Hepatocyte (in vitro differentiated cells): ENCODE measurements around the gene EEF1AKMT1. TPM values are rescaled to one million over a fixed set of nuclear protein-coding genes. Genes with fewer than 3 reads are reported as not detected.

Experiments
- DNase-seq: peaks from one replicate; pipeline ENCODE4 v3.0.0-alpha.2; 2016; ENCODE audit warnings: low spot score
- H2AFZ ChIP-seq: fragments of 200-600 bp; sonication (generic); 2 replicates; pipeline ENCODE4 v1.6.0; 2016; ENCODE audit warnings: antibody characterized with exemption, mild to moderate bottlenecking
- H3K27ac ChIP-seq: fragments of 200-600 bp; sonication (generic); 2 replicates; pipeline ENCODE4 v1.5.1; 2016; ENCODE audit warnings: mild to moderate bottlenecking
- H3K27me3 ChIP-seq: fragments of 200-600 bp; sonication (generic); 2 replicates; pipeline ENCODE4 v1.6.1; 2016
- H3K36me3 ChIP-seq: fragments of 200-600 bp; sonication (generic); replicated peaks from 2 replicates; pipeline ENCODE4 v1.5.1; 2016; ENCODE audit warnings: low read depth; ENCODE audit not compliant: insufficient read depth
- H3K4me1 ChIP-seq: fragments of 200-600 bp; sonication (generic); 2 replicates; pipeline ENCODE4 v1.5.1; 2016; ENCODE audit warnings: mild to moderate bottlenecking, moderate library complexity; ENCODE audit not compliant: insufficient read depth
- H3K4me2 ChIP-seq: fragments of 200-600 bp; sonication (generic); 2 replicates; pipeline ENCODE4 v1.6.0; 2016
- H3K4me3 ChIP-seq: fragments of 200-600 bp; sonication (generic); 2 replicates; pipeline ENCODE4 v1.5.1; 2016; ENCODE audit warnings: mild to moderate bottlenecking
- H3K79me2 ChIP-seq: fragments of 200-600 bp; sonication (generic); 2 replicates; pipeline ENCODE4 v1.6.0; 2017; ENCODE audit warnings: mild to moderate bottlenecking
- H3K9me2 ChIP-seq: fragments of 200-600 bp; sonication (generic); replicated peaks from 2 replicates; pipeline ENCODE4 v1.6.0; 2017; ENCODE audit warnings: mild to moderate bottlenecking; ENCODE audit not compliant: insufficient read depth
- H3K9me3 ChIP-seq: fragments of 200-600 bp; sonication (generic); 2 replicates; pipeline ENCODE4 v1.5.1; 2016; ENCODE audit warnings: low read depth, mild to moderate bottlenecking
- H4K20me1 ChIP-seq: fragments of 200-600 bp; sonication (generic); 2 replicates; pipeline ENCODE4 v1.6.0; 2016; ENCODE audit warnings: mild to moderate bottlenecking; ENCODE audit not compliant: insufficient read depth, poor library complexity, severe bottlenecking
- CTCF ChIP-seq: fragments of 200-600 bp; sonication (generic); IDR thresholded peaks from 2 replicates; pipeline ENCODE4 v1.5.1; 2016; ENCODE audit warnings: antibody characterized with exemption, mild to moderate bottlenecking; ENCODE audit not compliant: poor library complexity
- EZH2 ChIP-seq: fragments of 200-600 bp; sonication (generic); IDR thresholded peaks from 2 replicates; pipeline ENCODE4 v1.6.1; 2016; ENCODE audit warnings: antibody characterized with exemption, mild to moderate bottlenecking, borderline replicate concordance
- EZH2phosphoT487 ChIP-seq: fragments of 200-600 bp; sonication (generic); IDR thresholded peaks from one replicate; pipeline ENCODE4 v1.6.1; 2018; ENCODE audit warnings: antibody characterized with exemption, mild to moderate bottlenecking, low read depth, moderate library complexity; ENCODE audit not compliant: unreplicated experiment, severe bottlenecking
- WGBS: methylation state at CpG from one replicate; pipeline ENCODE4 v1.1.6; 2016; ENCODE audit warnings: low lambda C conversion rate; ENCODE audit errors: missing lambda C conversion rate; 5-methylcytosine and 5-hydroxymethylcytosine counted together
- polyA plus RNA-seq: library from polyadenylated mRNA; unstranded; fragments of >200 nt; fragmentation: Nextera tagmentation; extraction: Ambion mirVana; gene quantifications from 2 replicates; pipeline ENCODE4 v1.2.1, GENCODE V29; 2016
- total RNA-seq: library from RNA; depleted of rRNA; stranded (reverse); fragments of >200 nt; gene quantifications from 2 replicates; pipeline ENCODE4 v1.2.3, GENCODE V29; 2014

Gene EEF1AKMT1
- total and polyA plus RNA-seq, 2 experiments from 2014 or later = 9.2 to 13.6 TPM

GRCh38 chr13:20801707-20802106 is 27.9 kb upstream of the EEF1AKMT1 start:
- H3K9me2 ChIP-seq = no peaks in the 10 kb centered on the region
- H3K27ac ChIP-seq = no peak overlapping the region
- no peak overlapping the region for H3K4me3 ChIP-seq
- H3K27me3 ChIP-seq = no peaks in the 10 kb centered on the region
- H3K36me3 ChIP-seq = no peaks in the 10 kb centered on the region
- H2AFZ ChIP-seq = no peak overlapping the region
- WGBS = 78% methylated on average over 2 of the region's 2 CpGs
- no peaks in the 10 kb centered on the region for H3K79me2 ChIP-seq
- no peaks in the 10 kb centered on the region for H3K9me3 ChIP-seq
- no peak overlapping the region for H3K4me2 ChIP-seq
- TF ChIP-seq CTCF (no peak), EZH2 (no peak), EZH2phosphoT487 (no peak)
- no peak for DNase-seq
- no peaks in the 10 kb centered on the region for H4K20me1 ChIP-seq
- H3K4me1 ChIP-seq = no peaks in the 10 kb centered on the region

DNA sequence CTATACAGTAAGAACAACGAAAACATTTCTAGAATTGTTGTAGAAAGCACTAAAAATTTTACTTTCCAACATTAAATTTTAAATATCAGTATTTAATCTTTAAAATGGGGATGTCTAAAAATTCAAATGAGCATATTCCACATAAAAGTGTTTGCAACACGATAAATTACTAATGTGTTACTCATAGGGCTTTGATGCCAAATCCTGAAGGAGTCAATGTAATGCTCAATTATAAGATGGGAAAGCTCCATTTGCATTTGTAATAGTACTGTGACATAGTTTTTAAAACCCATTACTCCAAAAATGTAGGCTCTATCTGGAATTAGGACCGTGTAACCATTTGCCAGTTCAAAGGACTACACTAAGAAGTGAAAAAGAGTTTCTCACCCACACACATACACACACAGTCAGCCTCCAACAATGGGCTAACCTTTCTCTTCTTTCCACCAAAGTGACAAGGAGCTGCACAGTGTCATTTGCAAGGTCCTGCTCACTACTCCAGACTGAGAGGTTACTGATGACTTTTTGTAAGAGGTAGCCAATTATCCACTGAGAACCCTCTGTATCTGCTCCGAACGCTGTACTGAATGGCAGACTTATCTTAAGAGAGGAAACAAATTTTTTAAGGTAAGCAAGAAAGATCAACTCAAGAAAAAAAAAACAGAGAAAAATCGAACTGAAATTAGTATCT is 26.1 kb upstream of the EEF1AKMT1 start:
- 83% methylated on average over 6 of the region's 6 CpGs for WGBS
- H3K36me3 ChIP-seq = peaks cover 8% of the 10 kb centered on the region
- no peak overlapping the region for H3K4me2 ChIP-seq
- TF ChIP-seq EZH2 (no peak), CTCF (no peak), EZH2phosphoT487 (no peak)
- no peak overlapping the region for H3K27ac ChIP-seq
- H2AFZ ChIP-seq = no peak overlapping the region
- no peaks in the 10 kb centered on the region for H3K79me2 ChIP-seq
- no peak for DNase-seq
- no peaks in the 10 kb centered on the region for H3K27me3 ChIP-seq
- H3K4me1 ChIP-seq = no peaks in the 10 kb centered on the region
- H4K20me1 ChIP-seq = no peaks in the 10 kb centered on the region
- no peaks in the 10 kb centered on the region for H3K9me3 ChIP-seq
- no peaks in the 10 kb centered on the region for H3K9me2 ChIP-seq
- H3K4me3 ChIP-seq = no peak overlapping the region

DNA sequence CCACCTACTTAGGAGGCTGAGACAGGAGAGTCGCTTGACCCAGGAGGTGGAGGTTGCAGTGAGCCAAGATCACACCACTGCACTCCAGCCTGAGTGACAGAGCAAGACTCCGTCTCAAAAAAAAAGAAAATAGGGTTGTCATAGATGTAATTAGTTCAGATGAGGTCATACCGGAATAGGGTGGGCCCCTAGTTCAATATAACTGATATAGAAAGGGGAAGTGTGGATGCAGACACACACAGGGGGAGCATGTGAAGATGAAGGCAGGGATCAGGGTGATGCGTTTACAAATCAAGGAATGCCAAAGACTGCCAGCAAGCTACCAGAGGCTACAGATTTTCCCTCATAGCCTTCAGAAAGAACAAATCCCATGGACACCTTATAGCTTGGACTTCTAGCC is 24.3 kb upstream of the EEF1AKMT1 start:
- TF ChIP-seq EZH2 (no peak), EZH2phosphoT487 (no peak), CTCF (no peak)
- WGBS = 99% methylated on average over 4 of the region's 4 CpGs
- H3K79me2 ChIP-seq = no peaks in the 10 kb centered on the region
- no peaks in the 10 kb centered on the region for H3K27me3 ChIP-seq
- H3K4me1 ChIP-seq = no peaks in the 10 kb centered on the region
- no peak overlapping the region for H3K4me3 ChIP-seq
- peaks cover 8% of the 10 kb centered on the region for H3K36me3 ChIP-seq
- no peak overlapping the region for H3K4me2 ChIP-seq
- no peaks in the 10 kb centered on the region for H3K9me2 ChIP-seq
- no peak overlapping the region for H3K27ac ChIP-seq
- no peaks in the 10 kb centered on the region for H4K20me1 ChIP-seq
- H2AFZ ChIP-seq = no peak overlapping the region
- H3K9me3 ChIP-seq = no peaks in the 10 kb centered on the region
- DNase-seq = no peak
